AG09309 (cell line): ENCODE results near the gene KLHL11.
"Not testable (repeated sequence)": the region's sequence is repeated elsewhere in the genome, so short reads cannot be mapped to it uniquely, and the experiment has no call there.

ENCODE experiments used
- DNase-seq: peaks from one replicate; pipeline ENCODE4 v3.0.0-alpha.2; 2010; ENCODE audit warnings: low read depth
- H3K4me3 ChIP-seq: 2 replicates; pipeline ENCODE4 v1.5.1; 2011; ENCODE audit warnings: mild to moderate bottlenecking, low read depth, low read length, moderate library complexity; ENCODE audit not compliant: control insufficient read depth
- TF ChIP-seq, protein P1 (sequence below): IDR thresholded peaks from 2 replicates; pipeline ENCODE4 v1.5.1; 2011; ENCODE audit warnings: mild to moderate bottlenecking, low read depth, low read length, inconsistent platforms; ENCODE audit not compliant: insufficient read depth, control insufficient read depth; ENCODE audit errors: missing control alignments

Gene KLHL11

DNA sequence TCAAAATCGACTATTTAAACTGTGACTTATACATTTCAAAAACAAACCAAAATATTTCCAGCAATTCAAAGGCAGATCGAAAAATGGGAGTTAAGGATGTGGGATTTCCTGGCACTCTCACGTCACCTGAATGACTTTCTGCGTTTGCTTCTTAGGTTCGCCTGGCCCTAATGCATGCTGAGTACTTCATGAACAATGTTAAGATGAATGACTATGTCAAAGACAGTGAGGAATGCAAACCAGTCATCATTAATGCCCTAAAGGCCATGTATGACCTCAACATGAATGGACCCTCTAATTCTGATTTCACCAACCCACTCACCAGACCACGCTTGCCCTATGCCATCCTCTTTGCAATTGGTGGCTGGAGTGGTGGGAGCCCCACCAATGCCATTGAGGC lies 20.3 kb downstream of the KLHL11 start:
- TF ChIP-seq, protein P1, sequence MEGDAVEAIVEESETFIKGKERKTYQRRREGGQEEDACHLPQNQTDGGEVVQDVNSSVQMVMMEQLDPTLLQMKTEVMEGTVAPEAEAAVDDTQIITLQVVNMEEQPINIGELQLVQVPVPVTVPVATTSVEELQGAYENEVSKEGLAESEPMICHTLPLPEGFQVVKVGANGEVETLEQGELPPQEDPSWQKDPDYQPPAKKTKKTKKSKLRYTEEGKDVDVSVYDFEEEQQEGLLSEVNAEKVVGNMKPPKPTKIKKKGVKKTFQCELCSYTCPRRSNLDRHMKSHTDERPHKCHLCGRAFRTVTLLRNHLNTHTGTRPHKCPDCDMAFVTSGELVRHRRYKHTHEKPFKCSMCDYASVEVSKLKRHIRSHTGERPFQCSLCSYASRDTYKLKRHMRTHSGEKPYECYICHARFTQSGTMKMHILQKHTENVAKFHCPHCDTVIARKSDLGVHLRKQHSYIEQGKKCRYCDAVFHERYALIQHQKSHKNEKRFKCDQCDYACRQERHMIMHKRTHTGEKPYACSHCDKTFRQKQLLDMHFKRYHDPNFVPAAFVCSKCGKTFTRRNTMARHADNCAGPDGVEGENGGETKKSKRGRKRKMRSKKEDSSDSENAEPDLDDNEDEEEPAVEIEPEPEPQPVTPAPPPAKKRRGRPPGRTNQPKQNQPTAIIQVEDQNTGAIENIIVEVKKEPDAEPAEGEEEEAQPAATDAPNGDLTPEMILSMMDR = no peak
- H3K4me3 ChIP-seq = no peak overlapping the region
- no peak for DNase-seq

DNA sequence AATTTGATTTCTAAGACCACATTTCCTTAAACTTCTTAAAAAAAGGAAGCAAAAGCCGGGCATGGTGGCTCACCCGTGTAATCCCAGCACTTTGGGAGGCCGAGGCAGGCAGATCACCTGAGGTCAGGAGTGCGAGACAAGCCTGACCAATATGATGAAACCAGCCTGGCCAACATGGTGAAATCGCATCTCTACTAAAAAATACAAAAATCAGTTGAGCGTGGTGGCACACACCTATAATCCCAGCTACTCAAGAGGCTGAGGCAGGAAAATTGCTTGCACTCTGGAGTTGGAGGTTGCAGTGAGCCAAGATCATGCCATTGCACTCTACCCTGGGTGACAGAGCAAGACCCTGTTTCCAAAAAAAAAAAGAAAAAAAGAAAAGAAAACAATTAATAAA lies 24.4 kb downstream of the KLHL11 start:
- not testable (repeated sequence) for H3K4me3 ChIP-seq, DNase-seq

GRCh38 chr17:41839448-41839847 lies 25.8 kb downstream of the KLHL11 start:
- not testable (repeated sequence) for H3K4me3 ChIP-seq, DNase-seq

GRCh38 chr17:41837761-41838538 lies 27.3 kb downstream of the KLHL11 start, which contains the start of gene KLHL10:
TSS of gene KLHL10 (plus strand) at chr17:41837825. CDS start at chr17:41837933, 108 bp downstream.
- no peak within 1 kb of the TSS; the same call in 1 of the 2 replicates for H3K4me3 ChIP-seq
- no peak for DNase-seq
- TF ChIP-seq, protein P1 = no peak

DNA sequence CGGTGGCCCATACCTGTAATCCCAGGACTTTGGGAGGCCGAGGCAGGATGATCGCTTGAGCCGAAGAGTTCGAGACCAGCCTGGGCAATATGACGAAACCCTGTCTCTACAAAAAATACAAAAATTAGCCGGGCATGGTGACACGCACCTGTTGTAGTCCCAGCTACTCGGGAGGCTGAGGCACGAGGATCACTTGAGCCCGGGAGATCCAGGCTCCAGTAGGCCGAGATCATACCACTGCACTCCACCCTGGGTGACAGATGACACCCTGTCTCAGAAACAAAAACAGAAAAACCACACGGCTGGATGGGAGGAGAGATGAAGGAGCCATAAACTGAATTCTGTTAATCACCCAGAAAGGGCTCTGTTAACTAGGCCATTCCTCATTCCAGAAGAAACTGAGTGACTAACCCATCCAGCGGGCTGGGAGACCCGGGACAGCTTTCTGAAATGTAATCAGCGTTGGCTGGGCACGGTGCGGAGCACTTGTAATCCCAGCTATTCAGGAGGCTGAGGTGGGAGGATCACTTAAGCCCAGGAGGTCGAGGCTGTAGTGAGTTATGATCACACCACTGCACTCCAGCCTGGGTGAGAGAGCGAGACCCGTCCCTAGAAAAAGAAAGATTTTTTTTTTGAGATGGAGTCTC lies 28.6 kb downstream of the KLHL11 start:
- H3K4me3 ChIP-seq = peak overlapping the region; percentile 69
- TF ChIP-seq, protein P1 = no peak
- no peak for DNase-seq

DNA sequence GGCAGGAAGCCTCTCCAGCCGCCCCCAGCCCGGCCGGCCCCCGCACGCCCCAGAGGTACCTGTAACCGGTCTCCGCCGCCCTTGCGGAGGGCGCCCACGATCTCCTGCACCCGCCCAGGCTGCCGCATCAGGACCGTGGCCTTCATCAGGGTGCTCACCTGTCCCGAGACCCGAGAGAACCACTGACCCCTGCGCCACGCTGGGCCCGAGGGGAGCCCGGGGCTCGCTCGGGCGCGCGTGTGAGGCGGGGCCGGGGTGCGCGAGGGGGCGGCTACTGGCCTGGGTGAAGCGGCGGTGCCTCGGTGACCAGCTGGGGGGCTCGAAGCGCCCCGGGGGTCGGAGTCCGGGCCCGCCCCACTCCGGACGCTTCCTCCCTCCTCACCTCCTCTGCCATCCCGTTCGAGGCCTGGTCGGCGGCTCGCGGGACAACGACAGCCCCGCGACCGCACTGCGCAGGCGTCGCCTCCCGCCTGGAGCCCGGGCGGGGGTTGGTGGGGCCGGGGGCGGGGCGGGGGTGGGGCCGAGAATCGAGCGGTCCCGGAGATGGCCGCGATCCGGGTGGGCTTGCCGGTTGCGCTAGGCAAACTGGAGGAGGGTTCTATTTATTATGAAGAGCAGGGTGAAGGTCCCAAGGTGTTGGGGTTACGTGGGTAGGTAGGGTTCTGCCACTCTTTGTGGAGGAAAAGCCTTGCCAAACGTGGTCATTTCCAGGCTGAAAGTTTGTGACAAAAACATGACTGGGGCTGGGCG lies 29.2 kb downstream of the KLHL11 start, which contains the start of gene NT5C3B:
Gene NT5C3B (minus strand): TSS at position 433 of the 750 bp plus-strand sequence. CDS start 39 bp downstream, at position 394.
- no peak for DNase-seq
- peak within 1 kb of the TSS; percentile 69 for H3K4me3 ChIP-seq
- TF ChIP-seq, protein P1 = no peak

- TF ChIP-seq, protein P1 = no peak
- DNase-seq = no peak
- peak overlapping the region; percentile 69 for H3K4me3 ChIP-seq
These were observed 29.9 kb downstream of the KLHL11 start for GRCh38 chr17:41835214-41835799.

DNA sequence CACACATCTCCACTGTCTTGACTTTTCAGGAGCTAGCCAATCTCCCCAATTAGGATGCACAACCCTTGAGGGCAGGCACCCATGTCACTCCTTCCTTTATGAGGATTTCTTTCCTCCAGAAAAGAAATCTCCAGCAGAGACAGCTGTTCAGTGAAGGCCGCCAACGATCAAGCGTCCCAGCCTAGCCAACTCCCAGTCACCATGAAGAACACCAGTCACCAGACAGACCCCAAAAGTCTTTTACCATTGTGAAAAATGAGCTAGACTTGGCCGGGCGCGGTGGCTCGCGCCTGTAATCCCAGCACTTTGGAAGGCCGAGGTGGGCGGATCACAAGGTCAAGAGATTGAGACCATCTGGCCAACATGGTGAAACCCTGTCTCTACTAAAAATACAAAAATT lies 35.3 kb downstream of the KLHL11 start:
- H3K4me3 ChIP-seq, DNase-seq: not testable (repeated sequence)
